ENCODE results near the gene PDGFB.

- TF ChIP-seq, protein P1, sequence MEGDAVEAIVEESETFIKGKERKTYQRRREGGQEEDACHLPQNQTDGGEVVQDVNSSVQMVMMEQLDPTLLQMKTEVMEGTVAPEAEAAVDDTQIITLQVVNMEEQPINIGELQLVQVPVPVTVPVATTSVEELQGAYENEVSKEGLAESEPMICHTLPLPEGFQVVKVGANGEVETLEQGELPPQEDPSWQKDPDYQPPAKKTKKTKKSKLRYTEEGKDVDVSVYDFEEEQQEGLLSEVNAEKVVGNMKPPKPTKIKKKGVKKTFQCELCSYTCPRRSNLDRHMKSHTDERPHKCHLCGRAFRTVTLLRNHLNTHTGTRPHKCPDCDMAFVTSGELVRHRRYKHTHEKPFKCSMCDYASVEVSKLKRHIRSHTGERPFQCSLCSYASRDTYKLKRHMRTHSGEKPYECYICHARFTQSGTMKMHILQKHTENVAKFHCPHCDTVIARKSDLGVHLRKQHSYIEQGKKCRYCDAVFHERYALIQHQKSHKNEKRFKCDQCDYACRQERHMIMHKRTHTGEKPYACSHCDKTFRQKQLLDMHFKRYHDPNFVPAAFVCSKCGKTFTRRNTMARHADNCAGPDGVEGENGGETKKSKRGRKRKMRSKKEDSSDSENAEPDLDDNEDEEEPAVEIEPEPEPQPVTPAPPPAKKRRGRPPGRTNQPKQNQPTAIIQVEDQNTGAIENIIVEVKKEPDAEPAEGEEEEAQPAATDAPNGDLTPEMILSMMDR (IDR thresholded peaks at IDR 0.05) = no peak
- TF ChIP-seq POLR2A (IDR thresholded peaks at IDR 0.05) (no peak), POLR2AphosphoS5 (IDR thresholded peaks at IDR 0.05) (no peak)
These were observed 63.4 kb downstream of the PDGFB start for GRCh38 chr22:39181356-39181755.

All from sigmoid colon (tissue), 4 donors.